Measurements from ENCODE around the gene TFDP2.
A peak's percentile ranks its signal among the peaks of the same experiment; 100 is the strongest.

The TFDP2 gene

DNA sequence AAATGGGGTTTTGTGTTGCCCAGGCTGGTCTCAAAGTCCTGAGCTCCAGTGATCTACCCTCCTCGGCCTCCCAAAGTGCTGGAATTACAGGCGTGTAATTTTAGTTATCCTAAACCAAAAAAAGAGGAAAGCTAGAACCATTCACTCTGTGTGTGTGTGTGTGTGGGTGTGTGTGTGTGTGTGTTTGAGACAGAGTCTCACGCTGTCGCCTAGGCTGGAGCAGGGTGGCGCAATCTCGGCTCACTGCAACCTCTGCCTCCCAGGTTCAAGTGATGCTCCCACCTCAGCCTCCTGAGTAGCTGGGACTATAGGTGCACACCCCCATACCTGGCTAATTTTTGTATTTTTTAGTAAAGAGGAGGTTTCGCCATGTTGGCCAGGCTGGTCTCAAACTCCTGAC, 84.0 kb downstream of the TFDP2 start:
- no peak for DNase-seq

DNA sequence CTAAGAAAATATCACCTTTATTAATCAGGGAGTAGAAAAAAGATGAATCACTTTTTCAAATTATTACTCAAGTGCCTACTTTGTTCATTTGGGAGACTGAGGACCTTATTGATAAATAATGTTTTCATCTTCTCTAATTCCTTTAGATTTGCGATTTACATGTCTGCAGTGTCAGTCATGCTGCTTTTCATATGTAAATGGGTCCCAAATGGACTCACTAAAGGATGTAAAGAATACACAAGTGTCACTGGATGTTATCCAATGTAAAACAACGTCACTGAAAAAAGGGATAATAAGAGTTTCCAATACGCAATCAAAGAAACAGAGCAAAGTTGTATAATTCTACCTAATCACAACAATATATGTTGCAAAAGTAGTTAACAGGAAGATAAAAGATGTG, 84.9 kb downstream of the TFDP2 start:
- no peak for DNase-seq

DNA sequence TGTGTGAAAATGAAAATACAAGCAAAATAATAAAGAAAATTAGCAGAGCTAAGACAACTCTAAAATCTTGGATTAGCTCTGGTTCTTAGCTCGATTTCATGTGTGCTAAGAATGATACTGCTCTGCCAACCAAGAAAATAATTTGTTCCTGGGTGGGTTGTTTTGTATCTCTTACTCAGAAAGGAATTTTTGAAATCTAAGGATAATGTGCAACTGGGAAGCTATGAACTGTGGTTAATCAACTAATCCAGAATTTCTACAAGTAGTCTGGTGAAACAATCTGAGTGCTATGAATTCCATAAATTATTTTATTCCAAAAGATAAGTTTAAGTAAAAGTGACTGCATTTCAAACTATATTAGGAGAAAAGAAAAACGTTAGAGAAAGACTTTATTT, 92.0 kb downstream of the TFDP2 start:
- DNase-seq = no peak

DNA sequence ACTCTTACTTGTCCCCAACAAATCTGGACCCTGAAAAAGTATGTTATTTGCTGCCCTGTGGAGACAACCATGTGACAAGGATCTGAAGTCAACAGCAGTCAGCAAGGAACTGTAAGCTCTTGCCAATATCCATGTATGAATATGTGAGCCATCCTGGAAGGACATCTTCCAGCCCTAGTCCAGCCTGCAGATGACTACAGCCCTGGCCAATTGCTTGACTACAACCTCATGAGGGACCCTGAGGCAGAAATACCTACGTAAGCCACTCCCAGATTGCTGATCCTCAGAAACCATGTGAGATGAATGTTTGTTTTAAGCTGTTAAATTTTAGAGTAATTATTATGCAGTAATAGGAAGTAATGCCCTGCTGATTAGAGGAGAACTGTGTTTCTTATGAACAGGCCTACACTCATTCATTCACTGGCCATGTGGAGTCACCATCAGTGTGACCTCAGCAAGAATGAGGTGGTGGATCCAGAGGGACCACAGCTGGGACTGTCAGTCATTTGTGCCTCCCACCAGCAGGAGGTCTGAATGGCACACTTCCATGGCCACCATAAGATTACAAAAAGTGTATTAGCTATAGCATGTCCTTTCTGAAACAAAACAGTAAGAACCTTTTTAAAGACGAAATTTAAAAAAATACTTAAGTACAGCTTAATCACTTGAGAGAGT, 92.6 kb downstream of the TFDP2 start:
- no peak for DNase-seq

DNA sequence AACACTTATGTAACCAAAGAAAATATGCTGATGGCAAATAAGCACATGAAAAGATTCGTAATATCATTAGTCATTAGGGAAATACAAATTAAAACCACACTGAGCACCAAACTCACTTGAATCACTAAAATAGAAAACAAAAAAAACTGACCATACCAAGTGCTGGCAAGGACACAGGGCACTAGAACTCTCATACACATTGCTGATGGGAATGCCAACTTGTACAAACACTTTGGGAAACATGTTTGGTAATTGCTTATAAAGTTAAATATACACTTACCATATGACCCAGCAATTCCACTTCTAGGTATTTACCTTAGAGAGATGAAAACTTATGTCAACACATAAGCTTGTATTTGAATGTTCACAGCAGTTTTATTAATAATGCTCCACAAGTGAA, 95.5 kb downstream of the TFDP2 start:
- DNase-seq = no peak

DNA sequence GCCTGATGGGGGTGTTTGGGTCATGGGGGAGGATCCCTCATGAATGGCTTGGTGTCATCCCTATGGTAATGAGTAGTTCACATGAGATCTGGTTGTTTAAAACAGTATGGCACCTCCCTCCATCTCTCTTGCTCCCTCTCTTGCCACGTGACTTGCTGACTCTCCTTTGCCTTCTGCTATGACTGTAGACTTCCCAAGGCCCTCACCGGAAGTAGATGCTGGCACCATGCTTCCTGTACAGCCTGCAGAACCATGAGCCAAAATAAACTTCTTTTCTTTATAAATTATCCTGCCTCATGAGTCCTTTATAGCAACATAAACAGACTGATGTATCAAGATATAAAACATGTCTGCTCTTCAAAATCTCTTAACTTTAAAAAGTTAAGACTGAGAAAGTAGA, 96.1 kb downstream of the TFDP2 start:
- no peak for DNase-seq

DNA sequence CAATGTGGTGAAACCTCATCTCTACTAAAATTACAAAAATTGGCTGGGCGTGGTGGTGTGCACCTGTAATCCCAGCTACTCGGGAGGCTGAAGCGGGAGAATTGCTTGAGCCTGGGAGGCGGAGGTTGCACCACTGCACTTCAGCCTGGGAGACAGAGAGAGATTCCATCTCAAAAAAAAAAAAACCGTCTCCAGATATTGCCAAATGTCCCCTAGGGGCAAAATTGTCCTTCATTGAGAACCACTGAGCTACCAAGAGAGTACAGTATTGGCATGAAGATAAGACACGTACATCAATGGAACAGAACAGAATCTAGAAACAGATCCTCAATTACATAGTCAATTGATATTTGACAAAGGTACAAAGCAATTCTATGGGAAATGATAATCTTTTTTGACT, 98.0 kb downstream of the TFDP2 start:
- DNase-seq = no peak

DNA sequence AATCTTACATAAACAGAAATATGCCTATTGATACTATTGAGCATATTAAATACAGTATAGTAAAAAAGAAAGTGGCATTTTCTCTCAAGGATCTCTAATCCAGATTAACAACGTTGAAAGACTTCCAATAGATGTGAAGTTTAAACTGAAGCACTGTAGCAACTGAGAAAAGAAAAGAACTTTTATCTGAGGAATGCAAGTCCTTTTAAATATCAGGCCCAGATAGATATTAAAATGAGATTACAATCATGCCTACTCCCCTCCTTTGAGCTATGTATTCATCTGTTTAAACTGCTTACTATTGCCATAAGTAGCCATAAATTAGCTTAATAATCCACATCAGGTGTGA, 102.3 kb downstream of the TFDP2 start:
- DNase-seq = no peak

DNA sequence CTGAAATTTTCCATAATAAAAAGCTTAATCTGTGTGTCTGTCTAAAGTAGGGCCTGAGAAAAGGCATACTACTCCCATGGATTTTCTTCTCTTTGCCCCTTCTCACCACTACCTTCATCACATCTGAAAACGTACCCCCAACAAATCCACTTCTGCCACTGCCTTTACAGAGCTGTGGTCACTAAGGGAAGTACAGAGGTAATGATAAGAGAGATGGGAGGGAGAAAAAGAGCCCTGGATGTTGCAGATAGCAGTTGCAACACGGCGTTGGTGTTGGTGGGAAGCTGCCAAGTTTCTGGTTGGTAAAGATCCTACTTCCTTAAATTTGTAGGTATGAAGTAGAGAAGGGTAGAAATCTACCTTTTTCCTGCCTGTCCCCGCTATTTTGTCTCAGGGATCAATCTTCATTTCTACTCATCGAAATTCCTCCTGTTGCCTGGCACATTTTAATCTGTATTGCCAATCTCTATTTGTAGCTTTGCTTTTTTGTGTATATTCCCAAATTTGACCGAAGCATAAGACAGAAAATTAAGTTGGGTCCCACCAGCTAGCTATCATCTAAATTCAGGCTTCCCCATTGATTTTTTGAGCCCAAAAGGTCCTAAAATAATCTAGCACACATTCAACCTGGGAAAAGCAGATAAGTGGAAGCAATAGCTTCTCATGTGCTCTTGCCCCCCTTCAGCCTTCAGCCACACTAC, 102.9 kb downstream of the TFDP2 start:
- no peak for DNase-seq

DNA sequence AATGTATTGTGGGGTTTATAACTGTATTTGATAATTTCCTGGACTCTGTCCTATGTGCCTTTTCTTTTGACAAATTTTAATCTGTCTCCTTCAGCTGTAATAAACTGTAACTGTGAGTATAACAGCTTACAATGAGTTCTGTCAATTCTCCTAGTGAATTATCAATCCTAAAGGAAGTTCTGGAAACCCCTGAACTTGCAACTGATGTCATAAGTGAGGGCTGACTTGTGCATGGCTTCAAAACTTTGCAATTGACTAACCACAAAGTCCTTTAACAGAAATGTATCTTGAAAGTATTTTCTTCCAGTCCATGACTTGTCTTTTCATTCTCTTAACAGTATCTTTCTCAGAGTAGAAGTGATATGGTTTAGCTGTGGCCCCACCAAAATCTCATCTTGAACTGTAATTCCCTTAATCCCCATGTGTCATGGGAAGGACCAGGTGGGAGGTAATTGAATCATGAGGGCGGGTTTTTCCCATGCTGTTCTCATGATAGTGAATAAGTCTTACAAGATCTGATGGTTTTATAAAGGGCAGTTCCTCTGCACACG, 108.3 kb downstream of the TFDP2 start:
- DNase-seq = no peak

DNA sequence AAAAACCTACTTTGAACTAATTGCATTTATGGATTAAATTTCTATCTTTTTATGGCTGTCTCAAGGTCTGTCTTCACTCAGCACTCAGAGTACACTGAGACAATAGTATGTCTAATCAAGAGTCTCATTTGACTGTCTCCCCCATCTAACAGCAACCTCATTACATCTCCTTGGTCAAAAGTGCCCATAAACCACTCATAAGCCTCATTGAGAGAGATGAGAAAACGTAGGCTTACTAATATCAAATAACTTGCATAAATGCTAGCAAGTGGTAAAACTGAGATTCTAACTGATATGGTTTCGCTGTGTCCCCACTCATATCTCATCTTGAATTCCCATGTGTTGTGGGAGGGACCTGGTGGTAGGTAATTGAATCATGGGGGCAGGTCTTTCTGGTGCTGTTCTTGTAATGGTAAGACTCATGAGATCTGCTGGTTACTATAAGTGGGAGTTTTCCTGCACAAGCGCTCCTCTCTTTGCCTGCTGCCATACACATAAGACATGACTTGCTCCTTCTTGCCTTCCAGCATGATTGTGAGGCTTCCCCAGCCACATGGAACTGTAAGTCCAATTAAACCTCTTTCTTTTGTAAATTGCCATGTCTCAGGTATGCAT, 113.9 kb downstream of the TFDP2 start:
- no peak for DNase-seq

DNA sequence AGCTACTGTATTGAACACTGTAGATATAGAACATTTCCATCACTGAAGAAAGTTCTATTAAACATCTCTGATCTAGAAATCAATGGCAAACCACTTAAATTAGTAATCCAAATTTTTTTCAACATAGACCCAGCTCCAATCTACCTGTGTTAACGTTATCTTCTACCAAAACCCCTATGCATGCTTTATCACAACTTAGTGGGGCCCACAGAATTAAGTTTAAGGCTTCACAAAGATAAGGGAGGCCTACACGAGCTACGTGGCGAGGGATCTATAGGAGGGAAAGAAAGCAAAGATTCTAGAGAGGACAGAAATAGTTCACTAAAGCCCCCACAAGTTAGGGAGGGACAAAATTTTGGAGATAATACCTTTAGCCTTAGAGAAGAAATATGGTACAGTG, 116.1 kb downstream of the TFDP2 start:
- no peak for DNase-seq

DNA sequence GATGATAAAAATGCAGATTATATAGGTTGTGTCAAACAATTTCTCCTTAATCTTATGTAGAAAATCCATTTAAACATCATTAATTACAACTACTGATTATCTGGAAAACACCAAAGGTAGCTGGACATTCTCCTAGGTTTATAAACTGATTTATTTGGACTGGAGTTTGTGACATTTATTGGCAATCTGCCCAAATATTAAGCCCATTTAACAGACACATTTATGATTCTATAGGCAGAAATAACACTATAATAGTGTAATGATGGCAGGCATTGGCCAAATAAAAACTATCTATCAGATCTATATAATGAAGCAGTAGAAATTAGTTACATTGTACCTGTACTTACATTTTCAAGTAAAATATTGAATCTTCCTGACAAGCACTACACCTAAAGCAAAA, 117.8 kb downstream of the TFDP2 start:
- no peak for DNase-seq

DNA sequence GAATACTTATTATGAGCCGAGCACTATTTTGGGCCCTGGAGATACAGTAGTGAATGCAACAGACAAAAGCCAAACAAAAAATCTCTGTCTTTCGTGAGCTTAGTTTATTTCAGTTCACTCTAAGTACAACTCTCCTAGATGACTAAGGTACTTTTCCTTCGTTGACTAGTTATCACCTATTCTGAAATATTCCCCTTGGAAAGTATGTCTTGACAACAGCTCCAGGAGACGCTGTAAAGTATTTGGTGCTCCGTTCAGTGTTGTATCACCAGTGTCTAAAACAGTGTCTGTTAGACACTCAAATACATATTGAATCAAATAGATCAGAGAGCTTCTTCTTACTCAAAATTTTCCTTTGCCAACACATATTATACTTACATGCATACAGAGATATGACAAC, 119.6 kb downstream of the TFDP2 start:
- no peak for DNase-seq

DNA sequence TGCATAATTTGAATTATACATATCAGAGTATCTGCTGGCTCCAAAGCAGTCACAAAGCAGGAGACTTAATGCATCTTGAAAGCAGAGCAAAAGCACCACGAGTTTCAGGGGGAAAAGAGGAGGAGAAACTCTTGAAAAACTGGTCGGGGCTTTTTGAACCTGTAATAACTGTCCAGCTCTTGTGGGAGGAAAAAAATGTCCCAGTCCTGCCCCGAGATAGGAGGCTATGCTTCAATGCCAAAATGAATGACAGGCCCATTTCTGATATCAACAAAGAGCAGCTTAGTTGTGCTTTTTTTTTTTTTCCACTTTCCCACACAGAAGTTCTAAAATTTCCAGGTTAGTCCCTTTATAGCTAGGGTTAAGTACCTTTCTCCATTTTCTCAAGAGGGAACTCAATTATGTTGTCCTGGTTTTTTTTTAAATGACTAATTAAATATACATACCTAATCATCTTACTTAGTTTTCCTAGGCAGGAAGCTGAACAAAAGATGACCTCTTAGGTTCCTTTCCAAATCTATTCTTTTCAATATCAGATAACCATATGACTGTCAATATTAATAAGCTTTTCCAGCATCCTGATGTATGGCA, 120.2 kb downstream of the TFDP2 start:
- DNase-seq = no peak

DNA sequence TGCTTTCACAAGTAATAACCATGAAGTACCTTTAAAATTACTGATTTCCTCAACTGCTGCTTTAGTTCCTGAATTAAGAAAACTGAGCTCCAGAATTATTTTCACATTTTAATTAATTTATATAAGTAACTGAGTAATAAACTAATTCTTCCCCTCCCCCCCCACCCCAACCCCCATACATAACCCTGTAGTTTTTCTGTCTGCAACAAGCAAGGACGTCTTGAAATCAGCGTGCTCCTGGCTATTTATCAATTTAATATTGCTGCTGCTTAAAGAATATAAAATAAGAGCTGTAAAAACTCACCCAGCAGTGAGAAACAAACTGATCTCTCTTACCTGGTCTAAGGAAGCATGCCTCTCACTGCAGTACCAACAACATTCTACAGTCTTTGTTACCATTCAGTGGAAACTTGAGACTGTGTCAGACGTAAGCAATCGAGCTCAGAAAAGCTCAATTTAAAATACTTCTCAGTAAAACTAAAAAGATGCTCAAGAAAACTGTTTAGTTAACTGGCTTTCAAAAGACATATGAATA, 121.0 kb downstream of the TFDP2 start:
- peak; percentile 67 for DNase-seq

DNA sequence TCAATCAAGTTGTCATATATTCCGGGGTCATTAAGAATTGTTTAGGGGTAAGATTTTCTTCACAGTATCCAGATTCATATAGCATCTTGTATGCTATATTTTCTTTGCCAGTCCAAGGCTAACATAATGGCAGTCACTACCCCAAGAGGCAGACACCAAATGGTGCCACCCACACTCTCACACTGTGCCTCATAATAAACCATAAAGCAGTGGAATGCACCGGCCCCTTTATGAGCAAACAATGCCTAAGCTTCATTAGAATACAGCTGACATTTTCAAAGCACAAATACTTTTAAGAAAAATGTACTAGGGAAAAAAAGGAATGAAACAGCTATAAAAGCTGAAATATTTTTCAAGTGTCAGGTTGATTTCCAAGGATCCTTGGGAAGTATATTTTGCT, 121.6 kb downstream of the TFDP2 start:
- DNase-seq = peak; percentile 3

DNA sequence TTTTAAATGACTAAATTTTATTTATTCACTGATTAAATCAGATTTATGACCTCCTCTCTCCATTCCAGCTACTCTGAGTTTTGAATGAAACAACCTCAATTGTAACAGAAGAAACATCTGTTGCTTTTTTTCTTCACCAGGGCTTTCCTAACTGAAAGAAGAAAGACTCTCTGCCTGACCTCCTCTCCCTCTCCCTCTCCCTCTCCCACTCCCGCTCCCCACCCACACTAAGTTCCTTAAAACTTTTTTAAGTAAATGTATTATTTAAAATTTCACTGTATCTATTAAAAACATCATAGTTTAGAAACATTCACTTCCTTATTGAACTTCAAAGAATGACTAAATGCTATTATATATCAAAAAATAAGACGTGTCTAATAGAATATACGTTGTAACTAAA, 122.0 kb downstream of the TFDP2 start:
- DNase-seq = peak; percentile 9

DNA sequence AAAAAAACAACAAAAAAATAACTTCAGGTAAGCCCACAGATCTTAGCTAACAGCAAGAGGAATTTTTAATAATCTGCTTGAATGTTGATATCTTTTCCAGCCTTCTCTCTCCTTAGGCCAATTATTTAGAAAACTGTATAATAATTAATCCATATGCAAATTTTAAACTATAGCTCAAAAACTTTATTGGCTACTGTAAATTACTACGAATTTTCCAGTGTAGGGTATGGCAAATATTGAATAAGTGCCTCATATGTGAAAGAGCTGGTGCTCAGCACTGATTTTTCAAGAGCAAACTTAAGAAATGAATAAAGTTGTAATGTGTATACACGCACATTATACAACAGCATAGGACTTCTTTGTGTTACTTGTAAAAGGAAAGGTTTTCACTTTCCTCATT, 123.0 kb downstream of the TFDP2 start:
- DNase-seq = no peak

DNA sequence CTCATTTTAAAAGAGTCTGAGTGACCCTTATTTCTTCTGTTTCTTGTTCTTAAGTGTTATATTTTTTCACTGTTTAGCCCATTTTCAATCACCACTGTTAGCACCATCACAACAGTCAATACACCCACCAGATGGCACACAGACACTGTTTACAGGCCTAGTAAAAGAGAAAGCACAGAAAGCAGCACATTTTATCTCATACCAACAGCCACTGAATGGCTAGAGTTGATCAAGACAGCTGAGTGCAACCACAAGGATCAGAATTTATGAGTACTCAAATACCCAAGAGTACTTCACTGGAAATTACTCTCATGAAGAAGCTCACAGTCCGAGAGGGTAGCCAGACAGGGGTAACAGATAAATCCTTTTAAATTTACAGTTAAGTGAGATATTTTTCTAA, 127.0 kb downstream of the TFDP2 start:
- DNase-seq = peak; percentile 14

DNA sequence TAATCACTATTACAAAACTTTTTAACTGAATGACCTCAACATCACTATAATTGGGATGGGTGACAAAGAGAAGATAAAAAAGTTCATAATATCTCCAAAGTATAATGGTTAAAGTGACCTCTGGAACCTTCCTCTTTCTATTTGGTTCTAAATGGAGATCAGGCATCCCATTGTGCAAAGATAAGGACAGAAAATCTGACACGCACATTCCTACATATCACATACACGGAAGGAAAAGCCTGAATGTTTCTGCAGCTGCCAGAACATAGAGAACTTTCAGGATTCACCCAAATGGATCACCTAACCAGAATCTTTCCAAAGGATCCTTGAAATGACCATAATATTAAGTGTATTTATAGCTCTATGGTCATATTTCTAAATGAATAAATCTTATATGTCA, 128.2 kb downstream of the TFDP2 start:
- no peak for DNase-seq

DNA sequence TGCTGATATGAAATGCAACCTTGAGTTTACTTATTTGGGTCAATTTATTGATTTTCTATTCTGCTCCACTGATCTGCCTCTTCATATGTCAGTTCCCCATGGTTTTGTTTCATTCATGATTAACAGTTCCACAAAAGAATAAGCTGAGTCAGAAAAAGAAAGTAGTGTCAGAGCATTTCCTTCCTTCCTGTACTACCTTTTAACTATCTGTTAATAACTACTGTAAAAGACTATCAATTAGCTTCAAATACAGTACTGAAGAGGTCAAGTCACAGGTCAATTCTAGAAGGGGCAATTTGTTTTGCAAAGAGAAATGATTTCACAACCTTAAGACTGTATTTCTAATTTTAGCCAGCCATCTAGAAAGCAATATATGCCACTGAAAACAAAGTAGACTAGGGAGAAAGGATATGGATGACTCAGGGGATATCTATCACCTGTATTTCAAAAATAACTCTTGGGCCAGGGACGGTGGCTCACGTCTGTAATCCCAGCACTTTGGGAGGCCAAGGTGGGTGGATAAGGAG, 129.5 kb downstream of the TFDP2 start:
- DNase-seq = no peak

DNA sequence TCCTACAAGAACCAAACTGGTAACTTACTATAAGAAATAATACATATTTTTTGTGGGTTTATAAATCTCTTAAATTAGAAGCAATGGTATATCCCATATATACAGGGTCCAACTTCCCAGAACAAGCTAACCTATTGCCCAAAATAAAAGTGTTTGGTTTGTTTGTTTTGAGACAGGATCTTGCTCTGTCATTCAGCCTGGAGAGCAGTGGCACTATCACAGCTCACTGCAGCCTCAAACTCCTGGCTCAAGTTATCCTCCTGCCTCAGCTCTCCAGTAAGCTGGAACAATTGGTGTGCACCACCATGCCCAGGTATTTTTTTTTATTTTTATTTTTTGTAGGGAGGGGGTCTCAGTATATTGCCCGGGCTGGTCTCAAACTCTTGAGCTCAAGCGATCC, 135.4 kb downstream of the TFDP2 start:
- DNase-seq = no peak
